Stimulated activated CD4-positive, alpha-beta T cell treated with anti-CD3 and anti-CD28 coated beads, Interleukin-12 subunit alpha, Interleukin-12 subunit beta, amount 100 ng/mL, for 4 hours (primary cell): ENCODE data around the gene SULT4A1.

Source experiments
- DNase-seq: peaks from one replicate; pipeline ENCODE4 v3.0.0-alpha.2; 2020

SULT4A1 gene

DNA sequence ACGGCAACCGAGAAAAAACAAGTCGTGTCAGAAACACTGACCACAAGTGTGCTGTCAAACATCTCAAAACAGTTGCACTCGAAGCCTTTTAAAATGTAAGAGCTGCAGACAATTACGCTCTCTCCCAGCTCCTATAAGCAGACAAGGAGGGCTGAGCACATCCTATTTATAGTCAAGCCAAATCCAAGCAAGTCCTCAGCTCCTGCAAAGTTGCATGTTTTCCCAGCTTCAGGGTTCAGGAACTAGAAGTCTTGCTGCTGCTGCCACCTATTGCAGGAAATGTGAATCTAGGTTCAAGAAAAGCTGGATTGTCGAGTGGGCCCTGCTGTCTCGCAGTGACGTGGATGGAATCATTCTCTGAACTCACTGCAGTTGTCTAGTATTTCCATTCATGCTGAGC lies 65.7 kb downstream of the SULT4A1 start:
- no peak for DNase-seq

DNA sequence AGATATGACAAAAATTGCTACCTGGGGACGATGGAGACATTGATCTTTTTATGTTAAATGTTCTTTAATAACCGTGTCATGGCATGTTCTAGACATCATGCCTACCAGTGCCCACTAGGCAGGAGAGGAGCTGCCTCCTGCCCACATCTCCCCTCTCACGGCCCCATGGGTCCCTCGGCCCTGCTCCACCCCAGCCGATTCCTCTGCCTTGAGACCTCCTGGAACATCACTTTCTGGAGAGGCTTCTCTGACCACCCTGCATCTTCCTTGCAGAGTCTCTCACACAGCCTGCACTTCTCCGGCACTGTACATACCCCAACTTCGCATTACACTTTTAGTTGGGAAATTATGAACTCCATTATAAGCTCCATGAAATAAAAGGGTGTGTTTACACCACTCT lies 67.0 kb downstream of the SULT4A1 start:
- DNase-seq = no peak

- no peak for DNase-seq
These were observed 69.4 kb downstream of the SULT4A1 start for GRCh38 chr22:43792905-43793304.

DNA sequence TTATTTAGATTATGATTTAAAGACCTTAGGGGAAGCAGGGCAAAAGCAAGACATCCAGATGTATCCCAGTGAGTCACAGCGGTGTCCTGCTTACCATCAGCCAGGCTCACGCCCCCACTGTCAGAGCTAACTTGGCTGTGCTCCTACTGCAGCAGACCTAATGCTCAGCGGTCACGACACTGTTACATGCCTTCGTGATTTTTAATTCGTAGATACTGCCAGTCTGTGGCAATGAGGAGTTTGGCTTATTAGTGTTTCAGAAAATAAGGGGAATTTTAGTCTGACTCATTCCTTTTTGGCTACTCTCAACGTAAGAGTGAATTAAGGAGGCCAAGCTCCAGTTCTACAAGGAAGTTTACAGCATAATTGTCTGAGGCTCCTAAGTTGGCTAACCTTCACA lies 72.9 kb downstream of the SULT4A1 start:
- no peak for DNase-seq

- DNase-seq = no peak
These were observed 78.5 kb downstream of the SULT4A1 start for GRCh38 chr22:43783777-43784176.

- no peak for DNase-seq
These were observed 79.9 kb downstream of the SULT4A1 start for GRCh38 chr22:43782448-43782847.

- no peak for DNase-seq
These were observed 85.0 kb downstream of the SULT4A1 start for GRCh38 chr22:43777286-43777685.

DNA sequence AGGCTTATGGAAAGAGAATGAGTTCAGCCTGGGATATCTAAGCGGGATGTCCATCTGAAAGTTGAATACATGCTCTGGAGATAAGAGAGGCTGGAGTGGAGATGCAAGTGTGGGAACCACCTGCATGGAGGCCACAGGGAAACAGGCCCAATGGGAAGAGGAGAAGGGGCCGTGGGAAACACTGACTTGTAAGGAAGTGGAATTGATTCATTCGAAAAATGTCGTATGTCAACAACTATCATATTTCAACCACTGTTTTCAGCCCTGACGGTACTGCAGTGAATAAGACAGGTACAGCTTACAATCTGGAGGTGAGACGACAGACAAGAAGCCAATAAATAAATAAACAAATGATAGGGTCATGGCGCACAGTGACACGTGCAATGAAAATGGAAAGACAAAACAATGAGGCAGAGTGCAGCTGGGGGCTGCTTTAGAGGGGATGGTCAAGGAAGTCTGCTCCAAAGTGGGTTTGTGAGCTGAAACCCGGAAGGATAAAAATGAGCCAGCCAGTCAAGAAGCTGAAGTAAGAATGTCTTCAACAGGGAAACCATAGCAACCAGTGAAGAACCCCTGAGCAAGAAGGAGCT lies 86.1 kb downstream of the SULT4A1 start:
- DNase-seq = no peak
